Prostate gland (tissue), 2 donors: ENCODE measurements around the gene NF2.

ENCODE experiments used
- CTCF ChIP-seq, 4 experiments: fragments of 200-600 bp in 2 of 4; fragments of 450-650 bp in 2 of 4; sonication (generic) in 2 of 4; IDR thresholded peaks; 1 replicate in 3 of 4; 2 replicates in 1 of 4; pipeline ENCODE4 v1.5.1; 2016 to 2019; ENCODE audit warnings: antibody characterized with exemption in 4 of 4, mild to moderate bottlenecking in 2 of 4, moderate library complexity in 2 of 4
- POLR2A ChIP-seq: fragments of 450-650 bp; IDR thresholded peaks from one replicate; pipeline ENCODE4 v1.6.1; 2016; ENCODE audit warnings: antibody characterized with exemption, mild to moderate bottlenecking
- POLR2AphosphoS5 ChIP-seq: sonication (generic); formaldehyde crosslinking; IDR thresholded peaks from one replicate; pipeline ENCODE4 v1.6.1; 2017; ENCODE audit warnings: antibody characterized with exemption

- TF ChIP-seq CTCF (IDR thresholded peaks at IDR 0.05) = no peak
- TF ChIP-seq POLR2A = no peak
- no peak for TF ChIP-seq POLR2AphosphoS5
Measured at GRCh38 chr22:29658176-29658575, 54.7 kb downstream of the NF2 start.
